HUES6 (cell line): ENCODE results near the gene PXDN.

Source experiments
- H3K27ac ChIP-seq: 2 replicates; pipeline ENCODE4 v1.7.0; 2013; ENCODE audit warnings: low read depth, mild to moderate bottlenecking, low read length, inconsistent platforms
- H3K27me3 ChIP-seq: 2 replicates; pipeline ENCODE4 v1.6.1; 2013; ENCODE audit warnings: low read length; ENCODE audit not compliant: control insufficient read depth, insufficient read depth
- H3K36me3 ChIP-seq: 2 replicates; pipeline ENCODE4 v1.6.1; 2013; ENCODE audit warnings: low read length; ENCODE audit not compliant: control insufficient read depth, insufficient read depth
- H3K4me1 ChIP-seq: 2 replicates; pipeline ENCODE4 v1.6.1; 2013; ENCODE audit warnings: low read length; ENCODE audit not compliant: control insufficient read depth, insufficient read depth
- H3K4me3 ChIP-seq: 2 replicates; pipeline ENCODE4 v1.5.1; 2013; ENCODE audit warnings: low read depth, low read length
- H3K9ac ChIP-seq: one replicate; pipeline ENCODE4 v1.6.1; 2013; ENCODE audit warnings: mild to moderate bottlenecking, low read length
- H3K9me3 ChIP-seq: 2 replicates; pipeline ENCODE4 v1.6.1; 2013; ENCODE audit warnings: low read depth, low read length; ENCODE audit not compliant: control insufficient read depth, insufficient read depth

Gene PXDN

GRCh38 chr2:1638281-1638860, 105.9 kb downstream of the PXDN start:
- no peak overlapping the region for H3K4me3 ChIP-seq
- H3K36me3 ChIP-seq, result peaks cover 74% of the 10 kb centered on the region
- H3K27ac ChIP-seq, result no peak overlapping the region
- no peaks in the 10 kb centered on the region for H3K27me3 ChIP-seq
- no peak overlapping the region for H3K9ac ChIP-seq
- no peaks in the 10 kb centered on the region for H3K9me3 ChIP-seq
- H3K4me1 ChIP-seq, result peaks cover 10% of the 10 kb centered on the region; the same call in 1 of the 2 replicates

GRCh38 chr2:1636791-1637415, 107.4 kb downstream of the PXDN start:
- H3K9ac ChIP-seq, result no peak overlapping the region
- H3K36me3 ChIP-seq, result peaks cover 77% of the 10 kb centered on the region
- no peaks in the 10 kb centered on the region for H3K4me1 ChIP-seq
- H3K27me3 ChIP-seq, result no peaks in the 10 kb centered on the region
- no peaks in the 10 kb centered on the region for H3K9me3 ChIP-seq
- H3K27ac ChIP-seq, result no peak overlapping the region
- H3K4me3 ChIP-seq, result no peak overlapping the region

GRCh38 chr2:1635823-1636222, 108.5 kb downstream of the PXDN start:
- Histone ChIP-seq H3K27me3 (no peaks in the 10 kb centered on the region), H3K27ac (no peak overlapping the region), H3K36me3 (peaks cover 79% of the 10 kb centered on the region), H3K4me3 (no peak overlapping the region), H3K9me3 (no peaks in the 10 kb centered on the region), H3K9ac (no peak overlapping the region), H3K4me1 (no peaks in the 10 kb centered on the region)

GRCh38 chr2:1634681-1635341, 109.5 kb downstream of the PXDN start:
- H3K4me3 ChIP-seq, result no peak overlapping the region
- H3K9ac ChIP-seq, result no peak overlapping the region
- H3K27ac ChIP-seq, result no peak overlapping the region
- H3K36me3 ChIP-seq, result peaks cover 86% of the 10 kb centered on the region
- H3K27me3 ChIP-seq, result no peaks in the 10 kb centered on the region
- no peaks in the 10 kb centered on the region for H3K9me3 ChIP-seq
- no peaks in the 10 kb centered on the region for H3K4me1 ChIP-seq

GRCh38 chr2:1633936-1634587, 110.3 kb downstream of the PXDN start:
- no peak overlapping the region for H3K9ac ChIP-seq
- peaks cover 86% of the 10 kb centered on the region for H3K36me3 ChIP-seq
- peaks cover 5% of the 10 kb centered on the region for H3K9me3 ChIP-seq
- H3K4me1 ChIP-seq, result no peaks in the 10 kb centered on the region
- H3K4me3 ChIP-seq, result no peak overlapping the region
- H3K27me3 ChIP-seq, result no peaks in the 10 kb centered on the region
- H3K27ac ChIP-seq, result no peak overlapping the region

- H3K27me3 ChIP-seq, result no peaks in the 10 kb centered on the region
- peaks cover 79% of the 10 kb centered on the region for H3K36me3 ChIP-seq
- no peak overlapping the region for H3K9ac ChIP-seq
- H3K4me3 ChIP-seq, result no peak overlapping the region
- H3K4me1 ChIP-seq, result no peaks in the 10 kb centered on the region
- no peak overlapping the region for H3K27ac ChIP-seq
- peaks cover 5% of the 10 kb centered on the region for H3K9me3 ChIP-seq
Observed at GRCh38 chr2:1633092-1633671, 111.1 kb downstream of the PXDN start.

GRCh38 chr2:1632510-1632909, 111.8 kb downstream of the PXDN start:
- Histone ChIP-seq H3K4me1 (no peaks in the 10 kb centered on the region), H3K4me3 (no peak overlapping the region), H3K27ac (no peak overlapping the region), H3K9me3 (peaks cover 5% of the 10 kb centered on the region), H3K9ac (no peak overlapping the region), H3K27me3 (no peaks in the 10 kb centered on the region), H3K36me3 (peaks cover 74% of the 10 kb centered on the region)

- peaks cover 69% of the 10 kb centered on the region for H3K36me3 ChIP-seq
- peaks cover 5% of the 10 kb centered on the region for H3K9me3 ChIP-seq
- H3K4me3 ChIP-seq, result no peak overlapping the region
- H3K9ac ChIP-seq, result no peak overlapping the region
- no peaks in the 10 kb centered on the region for H3K27me3 ChIP-seq
- no peak overlapping the region for H3K27ac ChIP-seq
- no peaks in the 10 kb centered on the region for H3K4me1 ChIP-seq
Observed at GRCh38 chr2:1632002-1632348, 112.3 kb downstream of the PXDN start.

- Histone ChIP-seq H3K27ac (no peak overlapping the region), H3K9me3 (peaks cover 5% of the 10 kb centered on the region), H3K9ac (no peak overlapping the region), H3K27me3 (no peaks in the 10 kb centered on the region), H3K4me1 (peaks cover under 1% of the 10 kb centered on the region), H3K4me3 (no peak overlapping the region), H3K36me3 (peaks cover 63% of the 10 kb centered on the region)
Observed at GRCh38 chr2:1631292-1632001, 112.9 kb downstream of the PXDN start.

- Histone ChIP-seq H3K9ac (no peak overlapping the region), H3K27me3 (no peaks in the 10 kb centered on the region), H3K36me3 (peaks cover 38% of the 10 kb centered on the region), H3K4me3 (no peak overlapping the region), H3K27ac (no peak overlapping the region), H3K4me1 (peaks cover 15% of the 10 kb centered on the region), H3K9me3 (peaks cover 5% of the 10 kb centered on the region)
Observed at GRCh38 chr2:1628893-1629292, 115.4 kb downstream of the PXDN start.
